ENCODE data around the gene PBXIP1. TPM values are rescaled to one million over a fixed set of nuclear protein-coding genes. Genes with fewer than 3 reads are reported as not detected.

Gene PBXIP1
- total RNA-seq, 1 experiment from 2014 or later, result 24.0 TPM

GRCh38 chr1:154974808-154975408, 19.0 kb upstream of the PBXIP1 start:
- Histone ChIP-seq H3K4me1 (peaks cover 27% of the 10 kb centered on the region), H3K4me3 (ENCODE audit: low read depth, low read length) (peak overlapping the region; percentile 52), H3K27me3 (replicated peaks; ENCODE audit: control insufficient read depth, insufficient read depth, low read length) (no peaks in the 10 kb centered on the region), H3K9me3 (no peaks in the 10 kb centered on the region), H3K36me3 (ENCODE audit: control insufficient read depth, insufficient read depth, low read length) (peaks cover 2% of the 10 kb centered on the region; the same call in 1 of the 2 replicates)
- Mint-ChIP-seq H3K4me1 (ENCODE audit: low read depth, unreplicated experiment) (peaks cover 19% of the 10 kb centered on the region), H3K9me3 (ENCODE audit: unreplicated experiment) (no peaks in the 10 kb centered on the region), H3K36me3 (ENCODE audit: insufficient read depth, unreplicated experiment) (peaks cover 24% of the 10 kb centered on the region), H3K27ac (ENCODE audit: unreplicated experiment) (no peak overlapping the region), H3K27me3 (ENCODE audit: insufficient read depth, unreplicated experiment) (no peaks in the 10 kb centered on the region), H3K4me3 (ENCODE audit: unreplicated experiment) (no peak overlapping the region)
- ChIA-PET CTCF (interaction anchor here (1.6 to 2.3 kb wide), 3 partner anchors 14 to 87 kb away, joined by 4 to 15 read pairs (median 8); partner anchors contain the start of gene PYGO2), POLR2A (interaction anchor here (0.7 to 1.8 kb wide), 5 partner anchors 8 to 38 kb away, joined by 4 to 20 read pairs (median 9); partner anchors contain the start of genes FLAD1, LENEP, PMVK and PYGO2)
- BruUV-seq (replicated peaks), result no TSS peak
- DNase-seq, result peak; percentile 94 to 96
- intact Hi-C loops (cut with micrococcal nuclease; ENCODE audit: unreplicated experiment), result loop anchor here (1.0 to 5.0 kb wide), 4 partner anchors 8 to 87 kb away; partner anchors contain the start of genes EFNA4, FLAD1 and PMVK
- TF ChIP-seq CTCF (IDR thresholded peaks at IDR 0.05; ENCODE audit: insufficient read depth in 1 of 2, low read depth in 1 of 2, low read length in 1 of 2, severe bottlenecking in 1 of 2, unreplicated experiment in 1 of 2), result no peak

GRCh38 chr1:154974102-154974807, 18.4 kb upstream of the PBXIP1 start, which contains the start of gene CKS1B:
CKS1B (plus strand) TSS chr1:154974681; CDS start chr1:154974746, 65 bp downstream.
- DNase-seq, result peak; percentile 97 to 99
- H3K4me1 ChIP-seq, result peaks cover 27% of the 10 kb centered on the region
- peaks cover 18% of the 10 kb centered on the region for H3K36me3 Mint-ChIP-seq (ENCODE audit: insufficient read depth, unreplicated experiment)
- TF ChIP-seq CTCF (IDR thresholded peaks at IDR 0.05; ENCODE audit: insufficient read depth in 1 of 2, low read depth in 1 of 2, low read length in 1 of 2, severe bottlenecking in 1 of 2, unreplicated experiment in 1 of 2), result no peak
- H3K4me3 ChIP-seq (ENCODE audit: low read depth, low read length), result peak within 1 kb of the TSS; percentile 52
- H3K36me3 ChIP-seq (ENCODE audit: control insufficient read depth, insufficient read depth, low read length), result peaks cover 2% of the 10 kb centered on the region; the same call in 1 of the 2 replicates
- ChIA-PET POLR2A (interaction anchor here (0.6 to 3.7 kb wide), 20 partner anchors 9 to 152 kb away, joined by 3 to 75 read pairs (median 5); partner anchors contain the start of genes FLAD1, LENEP, PBXIP1 and PMVK), CTCF (interaction anchor here (0.5 to 2.6 kb wide), 18 partner anchors 13 to 1697 kb away, joined by 3 to 26 read pairs (median 5); partner anchors contain the start of genes KRTCAP2, LENEP, PMVK and PYGO2)
- peaks cover 25% of the 10 kb centered on the region for H3K4me1 Mint-ChIP-seq (ENCODE audit: low read depth, unreplicated experiment)
- no peak within 1 kb of the TSS for H3K27ac Mint-ChIP-seq (ENCODE audit: unreplicated experiment)
- no peaks in the 10 kb centered on the region for H3K9me3 ChIP-seq
- H3K27me3 Mint-ChIP-seq (ENCODE audit: insufficient read depth, unreplicated experiment), result no peaks in the 10 kb centered on the region
- no peaks in the 10 kb centered on the region for H3K27me3 ChIP-seq (replicated peaks; ENCODE audit: control insufficient read depth, insufficient read depth, low read length)
- H3K9me3 Mint-ChIP-seq (ENCODE audit: unreplicated experiment), result no peaks in the 10 kb centered on the region
- intact Hi-C loops (cut with micrococcal nuclease; ENCODE audit: unreplicated experiment), result loop anchor here (1.0 to 5.0 kb wide), 4 partner anchors 9 to 88 kb away; partner anchors contain the start of genes EFNA4, FLAD1 and PMVK
- BruUV-seq (replicated peaks), result no TSS peak
- no peak within 1 kb of the TSS for H3K4me3 Mint-ChIP-seq (ENCODE audit: unreplicated experiment)
